ENCODE results near the gene SFSWAP. TPM values are rescaled to one million over a fixed set of nuclear protein-coding genes. Genes with fewer than 3 reads are reported as not detected.

Gene SFSWAP
- total RNA-seq, 4 donors from 2014 or later: 45.9 to 66.2 (median 55.4) TPM

GRCh38 chr12:131840643-131841416 is 129.9 kb downstream of the SFSWAP start:
- WGBS, 2 donors (ENCODE audit: low coverage in 1 of 2): 93% methylated on average over 46 of the region's 46 CpGs; no CpG with 5 or more reads in 1 of the 2 donors
- Histone ChIP-seq H3K4me3 (no peak overlapping the region), H3K9me3 (no peaks in the 10 kb centered on the region), H3K27ac (no peak overlapping the region), H3K36me3 (no peaks in the 10 kb centered on the region), H3K4me1 (no peaks in the 10 kb centered on the region), H3K27me3 (no peaks in the 10 kb centered on the region)
- in situ Hi-C loops (cut with MboI; ENCODE audit: low pct_ligation_motif_present in 1 of 4, low pct_unique_long_range_greater_than_20kb in 1 of 4, low sequenced_read_pairs in 3 of 4) (no loop called here), intact Hi-C loops (cut with DNase I; ENCODE audit: low total_unique reads) (no loop called here)
- TF ChIP-seq, protein P1, sequence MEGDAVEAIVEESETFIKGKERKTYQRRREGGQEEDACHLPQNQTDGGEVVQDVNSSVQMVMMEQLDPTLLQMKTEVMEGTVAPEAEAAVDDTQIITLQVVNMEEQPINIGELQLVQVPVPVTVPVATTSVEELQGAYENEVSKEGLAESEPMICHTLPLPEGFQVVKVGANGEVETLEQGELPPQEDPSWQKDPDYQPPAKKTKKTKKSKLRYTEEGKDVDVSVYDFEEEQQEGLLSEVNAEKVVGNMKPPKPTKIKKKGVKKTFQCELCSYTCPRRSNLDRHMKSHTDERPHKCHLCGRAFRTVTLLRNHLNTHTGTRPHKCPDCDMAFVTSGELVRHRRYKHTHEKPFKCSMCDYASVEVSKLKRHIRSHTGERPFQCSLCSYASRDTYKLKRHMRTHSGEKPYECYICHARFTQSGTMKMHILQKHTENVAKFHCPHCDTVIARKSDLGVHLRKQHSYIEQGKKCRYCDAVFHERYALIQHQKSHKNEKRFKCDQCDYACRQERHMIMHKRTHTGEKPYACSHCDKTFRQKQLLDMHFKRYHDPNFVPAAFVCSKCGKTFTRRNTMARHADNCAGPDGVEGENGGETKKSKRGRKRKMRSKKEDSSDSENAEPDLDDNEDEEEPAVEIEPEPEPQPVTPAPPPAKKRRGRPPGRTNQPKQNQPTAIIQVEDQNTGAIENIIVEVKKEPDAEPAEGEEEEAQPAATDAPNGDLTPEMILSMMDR (IDR thresholded peaks at IDR 0.05): no peak
- TF ChIP-seq POLR2A (IDR thresholded peaks at IDR 0.05) (no peak), POLR2AphosphoS5 (IDR thresholded peaks at IDR 0.05) (no peak), EP300 (IDR thresholded peaks at IDR 0.05; ENCODE audit: low read depth) (no peak)
- no peak for DNase-seq

DNA sequence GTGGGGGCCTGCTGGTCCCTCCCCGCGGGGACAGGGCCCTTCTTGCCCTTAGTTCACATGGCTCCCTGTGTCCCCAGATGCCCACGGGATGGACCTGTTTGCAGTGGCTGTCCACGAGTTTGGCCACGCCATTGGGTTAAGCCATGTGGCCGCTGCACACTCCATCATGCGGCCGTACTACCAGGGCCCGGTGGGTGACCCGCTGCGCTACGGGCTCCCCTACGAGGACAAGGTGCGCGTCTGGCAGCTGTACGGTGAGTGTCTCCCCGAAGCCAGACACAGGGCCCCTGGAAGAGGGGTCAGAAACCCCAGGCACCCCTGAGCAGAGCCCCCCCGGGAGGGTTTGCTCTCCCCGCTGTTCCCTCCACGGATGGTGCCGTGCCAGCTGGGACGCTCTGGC is 130.7 kb downstream of the SFSWAP start:
- Histone ChIP-seq H3K4me1 (no peaks in the 10 kb centered on the region), H3K4me3 (no peak overlapping the region), H3K27ac (no peak overlapping the region), H3K36me3 (no peaks in the 10 kb centered on the region), H3K9me3 (no peaks in the 10 kb centered on the region), H3K27me3 (no peaks in the 10 kb centered on the region)
- no peak for DNase-seq
- TF ChIP-seq EP300 (IDR thresholded peaks at IDR 0.05; ENCODE audit: low read depth) (no peak), POLR2AphosphoS5 (IDR thresholded peaks at IDR 0.05) (no peak), POLR2A (IDR thresholded peaks at IDR 0.05) (no peak)
- TF ChIP-seq, protein P1 (IDR thresholded peaks at IDR 0.05): no peak
- intact Hi-C loops (cut with DNase I; ENCODE audit: low total_unique reads): no loop called here
- 95 to 100% methylated on average over 4 to 22 of the region's 22 CpGs for WGBS, 2 donors (ENCODE audit: low coverage in 1 of 2)
- in situ Hi-C loops (cut with MboI; ENCODE audit: low pct_ligation_motif_present in 1 of 4, low pct_unique_long_range_greater_than_20kb in 1 of 4, low sequenced_read_pairs in 3 of 4): no loop called here

- no peak overlapping the region for H3K4me3 ChIP-seq
- TF ChIP-seq EP300 (IDR thresholded peaks at IDR 0.05; ENCODE audit: low read depth) (no peak), POLR2A (IDR thresholded peaks at IDR 0.05) (no peak), POLR2AphosphoS5 (IDR thresholded peaks at IDR 0.05) (no peak)
- TF ChIP-seq, protein P1 (IDR thresholded peaks at IDR 0.05): no peak
- H3K4me1 ChIP-seq: no peaks in the 10 kb centered on the region
- 85 to 98% methylated on average over 12 to 15 of the region's 15 CpGs for WGBS, 2 donors (ENCODE audit: low coverage in 1 of 2)
- in situ Hi-C loops (cut with MboI; ENCODE audit: low pct_ligation_motif_present in 1 of 4, low pct_unique_long_range_greater_than_20kb in 1 of 4, low sequenced_read_pairs in 3 of 4): no loop called here
- DNase-seq: no peak
- intact Hi-C loops (cut with DNase I; ENCODE audit: low total_unique reads): no loop called here
- no peaks in the 10 kb centered on the region for H3K36me3 ChIP-seq
- H3K9me3 ChIP-seq: no peaks in the 10 kb centered on the region
- no peaks in the 10 kb centered on the region for H3K27me3 ChIP-seq
- H3K27ac ChIP-seq: no peak overlapping the region
These were observed 131.3 kb downstream of the SFSWAP start for GRCh38 chr12:131842169-131842568.

DNA sequence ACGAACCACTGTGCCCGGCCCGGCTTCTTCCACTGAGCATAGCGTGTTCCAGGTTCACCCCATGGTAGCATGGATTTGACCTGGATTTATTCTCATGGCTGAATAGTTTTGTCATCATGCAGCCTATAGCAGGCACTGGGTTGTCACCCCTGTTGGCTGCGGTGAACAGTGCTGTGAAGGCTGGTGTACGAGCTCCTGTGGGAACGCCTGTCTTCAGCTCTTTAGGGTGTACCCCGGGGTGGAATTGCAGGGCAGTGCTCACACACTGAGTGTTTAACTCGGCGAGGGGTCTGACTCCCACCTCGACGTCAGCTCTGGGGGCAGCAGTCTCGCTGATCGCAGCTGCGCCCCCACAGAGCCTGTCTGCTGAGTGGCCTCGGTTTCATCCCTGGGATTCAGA is 132.6 kb downstream of the SFSWAP start:
- H3K9me3 ChIP-seq: no peaks in the 10 kb centered on the region
- H3K27me3 ChIP-seq: no peaks in the 10 kb centered on the region
- H3K36me3 ChIP-seq: no peaks in the 10 kb centered on the region
- no peak overlapping the region for H3K27ac ChIP-seq
- TF ChIP-seq, protein P1 (IDR thresholded peaks at IDR 0.05): no peak
- no peak for TF ChIP-seq POLR2A (IDR thresholded peaks at IDR 0.05)
- no peak for TF ChIP-seq EP300 (IDR thresholded peaks at IDR 0.05; ENCODE audit: low read depth)
- no peak for TF ChIP-seq POLR2AphosphoS5 (IDR thresholded peaks at IDR 0.05)
- H3K4me1 ChIP-seq: no peaks in the 10 kb centered on the region
- in situ Hi-C loops (cut with MboI; ENCODE audit: low pct_ligation_motif_present in 1 of 4, low pct_unique_long_range_greater_than_20kb in 1 of 4, low sequenced_read_pairs in 3 of 4) (no loop called here), intact Hi-C loops (cut with DNase I; ENCODE audit: low total_unique reads) (no loop called here)
- no peak overlapping the region for H3K4me3 ChIP-seq
- WGBS, 2 donors (ENCODE audit: low coverage in 1 of 2): 89% methylated on average over 7 of the region's 16 CpGs; no CpG with 5 or more reads in 1 of the 2 donors
- DNase-seq: no peak

Measured in transverse colon (tissue), 4 donors.